HEK293T (cell line): ENCODE data around the gene TRERF1.

ENCODE experiments used
- ARNT ChIP-seq: fragments of 450-650 bp; IDR thresholded peaks from 2 replicates; pipeline ENCODE4 v1.6.1; 2017; ENCODE audit warnings: mild to moderate bottlenecking
- FOXA1 ChIP-seq: fragments of 450-650 bp; IDR thresholded peaks from 2 replicates; pipeline ENCODE4 v1.6.1; 2016; ENCODE audit warnings: mild to moderate bottlenecking
- PKNOX1 ChIP-seq: fragments of 450-650 bp; IDR thresholded peaks from 2 replicates; pipeline ENCODE4 v1.6.1; 2016
- SP1 ChIP-seq: fragments of 450-650 bp; IDR thresholded peaks from 2 replicates; pipeline ENCODE4 v1.6.1; 2017
- SUZ12 ChIP-seq: fragments of 450-650 bp; IDR thresholded peaks from 2 replicates; pipeline ENCODE4 v1.6.1; 2016; ENCODE audit warnings: mild to moderate bottlenecking

GRCh38 chr6:42407379-42407778 lies 44.3 kb downstream of the TRERF1 start:
- TF ChIP-seq SP1 (no peak), FOXA1 (no peak), PKNOX1 (no peak), ARNT (no peak), SUZ12 (no peak)
